Neural crest cell (in vitro differentiated cells): ENCODE data around the gene CD3G. TPM values are rescaled to one million over a fixed set of nuclear protein-coding genes. Genes with fewer than 3 reads are reported as not detected.

Experiments
- DNase-seq: peaks from one replicate; pipeline ENCODE4 v3.0.0; 2021; ENCODE audit warnings: low read depth, mixed read lengths, low spot score
- H3K27ac Mint-ChIP-seq: one replicate; pipeline ENCODE4 v1.8.0; 2021; ENCODE audit warnings: mild to moderate bottlenecking, mixed read lengths; ENCODE audit not compliant: unreplicated experiment
- H3K27me3 Mint-ChIP-seq: 2 replicates; pipeline ENCODE4 v1.8.0; 2021; ENCODE audit warnings: low read depth, mild to moderate bottlenecking, mixed read lengths
- H3K36me3 Mint-ChIP-seq: 2 replicates; pipeline ENCODE4 v1.8.0; 2021; ENCODE audit warnings: low read depth, mild to moderate bottlenecking, mixed read lengths
- H3K4me1 Mint-ChIP-seq: 2 replicates; pipeline ENCODE4 v1.8.0; 2021; ENCODE audit warnings: mixed read lengths
- H3K4me3 Mint-ChIP-seq: one replicate; pipeline ENCODE4 v1.8.0; 2021; ENCODE audit warnings: mild to moderate bottlenecking, mixed read lengths
- H3K9me3 Mint-ChIP-seq: 2 replicates; pipeline ENCODE4 v1.8.0; 2021; ENCODE audit warnings: mixed read lengths
- total RNA-seq: library from RNA; stranded (reverse); gene quantifications from 2 replicates; pipeline ENCODE4 v1.2.1, GENCODE V29; 2021
- TF ChIP-seq, protein P1 (sequence below): fragments of 200-600 bp; sonication (generic); conservative IDR thresholded peaks from 2 replicates; pipeline ENCODE4 v1.5.0; 2021; ENCODE audit warnings: antibody characterized with exemption, mild to moderate bottlenecking

The CD3G gene
- total RNA-seq, 1 donor from 2014 or later, result not detected

DNA sequence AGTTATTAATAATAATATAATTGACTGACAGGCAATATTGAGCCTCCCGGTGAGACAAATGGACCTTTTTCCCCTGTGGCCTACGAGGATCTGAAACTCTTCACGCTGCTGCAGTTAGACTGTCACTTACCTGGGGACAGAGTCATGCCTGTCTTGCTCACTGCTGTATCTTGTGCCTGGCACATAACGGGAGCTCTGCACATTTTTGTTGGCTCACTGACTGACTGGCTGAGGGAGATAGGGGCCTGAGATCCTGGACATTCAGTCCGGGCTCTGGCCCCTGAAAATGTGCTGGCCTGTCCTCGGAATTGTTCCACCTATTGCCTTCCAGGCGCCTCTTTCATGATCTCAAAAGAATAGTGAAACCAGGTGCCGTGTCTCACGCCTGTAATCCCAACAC is 896 bp upstream of the CD3G start:
- Mint-ChIP-seq H3K27me3 (peaks cover 76% of the 10 kb centered on the region), H3K9me3 (no peaks in the 10 kb centered on the region)

DNA sequence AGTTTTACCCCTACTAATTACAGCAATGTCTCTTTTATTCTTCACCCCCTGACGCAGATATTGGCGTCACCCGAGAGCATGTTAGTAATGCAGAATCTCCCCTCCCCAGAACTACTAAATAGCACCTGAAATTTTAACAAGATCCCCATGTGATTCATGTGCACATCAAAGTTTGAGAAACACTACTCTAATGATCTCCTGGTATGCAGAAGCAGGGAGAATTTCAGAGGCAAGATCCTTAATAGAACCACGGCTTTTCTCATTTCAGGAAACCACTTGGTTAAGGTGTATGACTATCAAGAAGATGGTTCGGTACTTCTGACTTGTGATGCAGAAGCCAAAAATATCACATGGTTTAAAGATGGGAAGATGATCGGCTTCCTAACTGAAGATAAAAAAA is 5.3 kb downstream of the CD3G start:
- H3K27me3 Mint-ChIP-seq, result peaks cover 91% of the 10 kb centered on the region

More for the DNA sequence above, 896 bp upstream of the CD3G start:
- Mint-ChIP-seq H3K36me3 (no peaks in the 10 kb centered on the region), H3K27ac (no peak overlapping the region), H3K4me3 (no peak overlapping the region), H3K4me1 (no peaks in the 10 kb centered on the region)
- DNase-seq, result no peak
- TF ChIP-seq, protein P1, sequence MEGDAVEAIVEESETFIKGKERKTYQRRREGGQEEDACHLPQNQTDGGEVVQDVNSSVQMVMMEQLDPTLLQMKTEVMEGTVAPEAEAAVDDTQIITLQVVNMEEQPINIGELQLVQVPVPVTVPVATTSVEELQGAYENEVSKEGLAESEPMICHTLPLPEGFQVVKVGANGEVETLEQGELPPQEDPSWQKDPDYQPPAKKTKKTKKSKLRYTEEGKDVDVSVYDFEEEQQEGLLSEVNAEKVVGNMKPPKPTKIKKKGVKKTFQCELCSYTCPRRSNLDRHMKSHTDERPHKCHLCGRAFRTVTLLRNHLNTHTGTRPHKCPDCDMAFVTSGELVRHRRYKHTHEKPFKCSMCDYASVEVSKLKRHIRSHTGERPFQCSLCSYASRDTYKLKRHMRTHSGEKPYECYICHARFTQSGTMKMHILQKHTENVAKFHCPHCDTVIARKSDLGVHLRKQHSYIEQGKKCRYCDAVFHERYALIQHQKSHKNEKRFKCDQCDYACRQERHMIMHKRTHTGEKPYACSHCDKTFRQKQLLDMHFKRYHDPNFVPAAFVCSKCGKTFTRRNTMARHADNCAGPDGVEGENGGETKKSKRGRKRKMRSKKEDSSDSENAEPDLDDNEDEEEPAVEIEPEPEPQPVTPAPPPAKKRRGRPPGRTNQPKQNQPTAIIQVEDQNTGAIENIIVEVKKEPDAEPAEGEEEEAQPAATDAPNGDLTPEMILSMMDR, result no peak

DNA sequence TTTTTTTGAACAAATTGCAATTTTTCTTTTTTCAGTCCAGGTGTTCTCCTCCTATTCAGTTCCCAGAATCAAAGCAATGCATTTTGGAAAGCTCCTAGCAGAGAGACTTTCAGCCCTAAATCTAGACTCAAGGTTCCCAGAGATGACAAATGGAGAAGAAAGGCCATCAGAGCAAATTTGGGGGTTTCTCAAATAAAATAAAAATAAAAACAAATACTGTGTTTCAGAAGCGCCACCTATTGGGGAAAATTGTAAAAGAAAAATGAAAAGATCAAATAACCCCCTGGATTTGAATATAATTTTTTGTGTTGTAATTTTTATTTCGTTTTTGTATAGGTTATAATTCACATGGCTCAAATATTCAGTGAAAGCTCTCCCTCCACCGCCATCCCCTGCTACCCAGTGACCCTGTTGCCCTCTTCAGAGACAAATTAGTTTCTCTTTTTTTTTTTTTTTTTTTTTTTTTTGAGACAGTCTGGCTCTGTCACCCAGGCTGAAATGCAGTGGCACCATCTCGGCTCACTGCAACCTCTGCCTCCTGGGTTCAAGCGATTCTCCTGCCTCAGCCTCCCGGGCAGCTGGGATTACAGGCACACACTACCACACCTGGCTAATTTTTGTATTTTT is 9.1 kb downstream of the CD3G start:
- no peak overlapping the region for H3K4me3 Mint-ChIP-seq
- H3K36me3 Mint-ChIP-seq, result no peaks in the 10 kb centered on the region
- H3K27me3 Mint-ChIP-seq, result peaks cover 74% of the 10 kb centered on the region
- DNase-seq, result no peak
- H3K27ac Mint-ChIP-seq, result no peak overlapping the region
- no peaks in the 10 kb centered on the region for H3K9me3 Mint-ChIP-seq
- H3K4me1 Mint-ChIP-seq, result no peaks in the 10 kb centered on the region
- TF ChIP-seq, protein P1, result peak; percentile 77

More for the DNA sequence above, 5.3 kb downstream of the CD3G start:
- H3K4me1 Mint-ChIP-seq, result no peaks in the 10 kb centered on the region
- TF ChIP-seq, protein P1, result no peak
- no peak overlapping the region for H3K4me3 Mint-ChIP-seq
- no peaks in the 10 kb centered on the region for H3K9me3 Mint-ChIP-seq
- no peaks in the 10 kb centered on the region for H3K36me3 Mint-ChIP-seq
- H3K27ac Mint-ChIP-seq, result no peak overlapping the region
- no peak for DNase-seq

DNA sequence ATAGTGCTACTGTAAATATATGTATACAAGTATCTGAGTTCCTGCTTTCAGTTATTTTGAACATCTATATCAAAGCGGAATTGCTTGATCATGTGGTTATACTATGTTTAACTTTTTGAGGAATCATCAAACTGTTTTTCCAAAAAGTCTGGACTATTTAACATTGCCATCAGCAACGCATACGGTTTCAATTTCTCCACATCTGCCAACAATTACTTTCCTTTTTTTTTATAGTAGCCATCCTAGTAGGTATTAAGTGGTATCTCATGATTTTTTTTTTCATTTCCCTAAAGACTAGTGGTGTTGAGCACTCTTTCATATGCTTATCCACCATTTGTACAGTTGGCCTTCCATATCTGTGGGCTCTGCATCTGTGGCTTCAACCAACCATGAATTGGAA is 13.9 kb downstream of the CD3G start:
- Mint-ChIP-seq H3K9me3 (peaks cover 6% of the 10 kb centered on the region), H3K36me3 (peaks cover 2% of the 10 kb centered on the region), H3K4me3 (no peak overlapping the region), H3K4me1 (peaks cover 20% of the 10 kb centered on the region), H3K27me3 (peaks cover 43% of the 10 kb centered on the region), H3K27ac (no peak overlapping the region)
- TF ChIP-seq, protein P1, result no peak
- DNase-seq, result no peak

DNA sequence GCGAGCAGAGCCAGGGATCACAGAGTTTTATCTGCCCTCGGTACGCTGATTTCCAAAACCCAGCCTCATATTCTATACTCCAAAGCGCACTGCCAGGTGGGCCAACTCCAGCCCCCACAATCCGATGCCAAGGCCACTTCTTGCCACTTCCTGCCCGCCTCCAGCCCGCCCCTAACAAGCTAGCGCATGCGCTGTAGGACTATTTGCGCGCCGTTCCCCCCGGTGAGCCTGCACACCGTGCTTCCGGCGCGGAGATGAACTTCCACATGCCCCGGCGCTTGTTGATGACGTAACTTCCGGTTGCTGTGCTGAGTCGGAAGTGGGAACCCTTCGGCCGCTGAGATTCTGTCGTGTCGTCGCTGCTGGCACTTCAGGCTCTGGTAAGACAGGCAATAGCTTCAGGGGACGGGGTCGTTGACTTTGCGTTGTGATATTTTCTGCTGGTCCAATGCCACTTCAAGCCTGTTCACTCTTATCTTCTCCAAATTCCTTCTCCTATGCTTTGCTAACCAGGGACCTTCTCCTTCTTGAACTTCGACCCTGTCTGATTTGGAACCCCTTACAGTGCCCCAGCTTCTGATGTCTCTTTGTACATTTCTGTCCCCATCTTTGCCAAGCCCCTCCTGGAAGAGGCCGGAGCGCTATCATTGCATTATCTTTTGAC is 15.3 kb downstream of the CD3G start, which contains the start of gene UBE4A:
TSS of gene UBE4A (plus strand) at position 306 of the 664 bp plus-strand sequence. CDS start 5,481 bp downstream, outside the sequence.
- Mint-ChIP-seq H3K4me1 (peaks cover 20% of the 10 kb centered on the region), H3K27ac (peak within 1 kb of the TSS; percentile 87), H3K9me3 (peaks cover 6% of the 10 kb centered on the region), H3K4me3 (peak within 1 kb of the TSS; percentile 97), H3K27me3 (peaks cover 34% of the 10 kb centered on the region), H3K36me3 (peaks cover 2% of the 10 kb centered on the region)
- TF ChIP-seq, protein P1, result no peak
- DNase-seq, result peak; percentile 88
